Cerebellar cortex (tissue), 1 donor: ENCODE results near the gene SPINK2.

Source experiments
- DNase-seq: peaks from one replicate; pipeline ENCODE4 v3.0.0-alpha.2; 2015; ENCODE audit warnings: low spot score

The SPINK2 gene

DNA sequence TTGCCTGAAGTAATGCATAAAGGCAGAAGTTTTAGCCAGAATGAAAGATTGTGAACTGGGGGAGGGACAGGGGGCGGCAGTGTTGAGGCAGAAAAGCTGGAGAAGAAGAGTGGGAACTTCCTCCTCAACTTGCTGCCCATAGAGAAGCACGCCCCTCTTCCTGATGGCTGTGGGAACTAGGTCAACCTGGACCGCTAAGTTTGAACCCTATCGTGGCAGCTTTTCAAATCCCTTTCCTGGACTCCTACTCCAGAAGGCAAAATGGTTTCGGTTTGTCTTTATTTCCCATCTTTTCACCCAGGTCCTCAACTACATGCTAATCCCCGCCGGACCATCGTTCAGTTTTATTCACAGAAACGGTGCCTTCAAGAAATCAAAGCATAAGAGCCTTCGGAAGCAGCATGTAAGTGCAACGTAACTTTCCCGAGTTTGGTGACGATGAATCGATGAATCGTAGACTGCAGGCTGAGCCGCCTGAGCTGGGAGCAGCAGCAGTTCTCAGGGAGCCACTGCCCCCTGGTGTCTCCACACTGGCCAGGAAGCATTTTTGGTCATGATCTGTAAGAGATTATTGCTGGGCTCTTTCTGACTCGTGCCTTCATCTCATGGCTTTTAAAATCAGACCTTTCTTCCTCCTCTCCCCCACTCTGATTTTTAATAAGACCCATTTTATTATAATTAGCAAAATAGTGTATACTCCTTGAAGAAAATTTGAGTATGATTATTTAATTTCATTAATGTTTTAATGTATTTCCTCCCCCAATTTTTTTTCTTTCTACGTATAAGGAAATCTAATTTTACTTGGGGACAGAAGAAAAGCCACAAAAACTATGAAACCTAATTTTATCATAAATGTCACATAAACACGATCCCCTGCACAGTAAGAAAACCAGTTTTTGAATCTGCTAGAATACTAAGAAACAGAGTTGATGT, 21.4 kb downstream of the SPINK2 start:
- peak; percentile 66 for DNase-seq

DNA sequence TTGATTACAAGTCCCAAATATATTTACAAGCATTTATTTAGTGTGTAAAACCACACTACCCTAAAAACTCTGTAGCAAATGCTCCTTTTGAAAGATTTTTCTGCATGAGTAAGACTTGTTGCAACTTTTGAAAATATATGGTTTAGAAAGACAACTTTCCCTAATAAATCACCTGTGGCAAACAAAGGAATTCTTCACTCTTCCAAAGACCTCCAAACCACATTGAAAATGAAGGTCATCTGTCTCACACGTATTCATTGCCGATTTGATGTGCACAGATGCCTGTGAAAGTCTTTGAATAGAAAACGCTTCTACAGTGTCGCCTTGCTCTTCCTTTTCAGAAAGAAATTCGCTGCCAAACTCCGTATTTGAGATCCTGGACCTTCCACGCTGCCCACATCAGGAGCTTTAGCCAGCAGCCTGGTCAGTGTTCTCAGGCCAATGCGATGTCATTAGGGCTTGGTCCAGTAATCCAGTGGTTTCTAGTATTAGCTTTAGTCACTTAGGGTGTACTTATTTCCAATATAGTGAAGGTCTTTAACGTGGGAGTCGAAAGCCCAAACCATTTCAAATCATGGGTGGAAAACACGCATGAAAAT, 22.2 kb downstream of the SPINK2 start:
- DNase-seq: no peak

DNA sequence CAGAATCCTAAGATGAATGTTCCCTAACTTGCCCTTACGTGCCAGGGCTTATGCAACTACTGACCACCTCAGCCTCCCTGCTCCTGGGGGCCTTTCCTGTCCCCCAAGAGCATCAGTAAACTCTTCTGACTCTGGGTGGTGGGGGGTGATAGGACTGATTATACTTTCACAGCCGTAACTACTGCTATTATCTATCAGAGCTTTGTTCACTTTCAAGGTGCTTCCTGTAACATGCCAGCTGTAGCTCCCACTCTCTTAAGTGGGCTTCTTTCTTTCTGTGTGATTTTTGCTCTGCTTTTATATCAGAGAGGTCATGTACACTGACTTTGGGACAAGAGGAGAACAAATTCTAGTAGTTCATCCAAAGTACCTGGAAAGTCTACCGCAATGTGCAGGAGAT, 25.3 kb downstream of the SPINK2 start:
- no peak for DNase-seq

DNA sequence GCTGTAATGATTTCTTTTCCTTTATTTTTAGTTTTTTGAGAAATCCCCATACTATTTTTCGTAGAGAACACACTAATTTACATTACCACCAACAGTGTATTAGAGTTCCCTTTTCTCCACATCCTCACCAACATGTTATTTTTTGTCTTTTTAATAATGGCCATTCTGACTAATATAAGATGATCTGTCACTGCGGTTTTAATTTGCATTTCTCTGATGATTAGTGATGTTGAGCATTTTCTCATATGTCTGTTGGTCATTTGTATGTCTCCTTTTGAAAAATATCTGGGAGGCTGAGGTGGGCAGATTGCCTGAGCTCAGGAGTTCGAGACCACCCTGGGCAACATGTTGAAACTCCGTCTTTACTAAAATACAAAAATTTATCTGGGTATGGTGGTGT, 30.2 kb downstream of the SPINK2 start:
- no peak for DNase-seq

DNA sequence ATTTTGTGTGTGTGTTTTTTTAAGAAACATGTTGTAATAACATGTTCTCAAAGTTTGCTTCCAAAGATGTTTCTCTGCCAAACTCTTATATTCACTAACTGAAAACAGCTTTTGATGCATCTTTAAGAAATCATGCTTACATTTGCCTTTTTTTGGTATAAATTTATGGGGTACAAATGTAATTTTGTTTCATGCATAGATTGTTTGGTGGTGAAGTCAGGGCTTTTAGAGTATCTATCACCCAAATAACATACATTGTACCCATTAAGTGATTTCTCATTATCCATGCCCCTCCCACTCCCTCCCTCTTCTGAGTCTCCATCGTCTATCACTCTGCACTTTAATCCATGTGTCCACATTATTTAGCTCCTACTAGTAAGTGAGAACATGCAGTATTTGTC, 30.8 kb downstream of the SPINK2 start:
- DNase-seq: no peak

DNA sequence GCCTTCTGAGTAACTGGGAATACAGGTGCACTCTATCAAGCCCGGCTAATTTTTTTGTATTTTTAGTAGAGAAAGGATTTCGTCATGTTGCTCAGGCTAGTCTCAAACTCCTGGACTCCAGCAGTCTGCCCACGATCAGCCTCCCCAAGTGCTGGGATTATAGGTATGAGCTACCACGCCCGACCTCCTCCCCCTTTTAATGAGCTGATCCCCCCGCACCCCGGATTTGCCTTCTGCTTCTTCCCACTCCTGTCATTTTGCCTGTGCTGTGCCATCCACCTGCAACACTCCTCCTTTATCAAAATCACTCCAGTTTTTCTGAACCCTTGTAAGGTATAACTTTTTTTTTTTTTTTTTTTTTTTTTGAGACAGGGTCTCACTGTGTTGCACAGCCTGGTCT, 33.4 kb downstream of the SPINK2 start:
- no peak for DNase-seq

DNA sequence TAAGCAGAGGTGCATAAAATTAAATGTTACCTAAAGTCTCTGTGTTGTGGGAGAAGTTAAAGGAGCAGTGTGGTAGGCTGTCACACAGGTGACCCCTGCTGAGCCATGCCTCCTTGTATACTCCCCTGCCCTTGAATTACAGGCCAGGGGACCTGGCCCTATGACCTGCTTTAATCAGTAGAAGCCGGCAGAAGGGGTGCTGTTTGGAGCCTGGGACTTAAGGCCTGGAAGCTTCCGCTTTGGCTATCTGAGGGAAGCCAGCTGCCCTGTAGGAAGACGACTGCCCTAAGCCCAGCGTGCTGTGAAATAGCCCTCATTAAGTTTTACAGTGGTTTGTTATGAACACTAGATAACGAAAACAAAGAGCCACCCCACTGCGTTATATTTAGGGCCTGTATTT, 34.1 kb downstream of the SPINK2 start:
- DNase-seq: no peak

DNA sequence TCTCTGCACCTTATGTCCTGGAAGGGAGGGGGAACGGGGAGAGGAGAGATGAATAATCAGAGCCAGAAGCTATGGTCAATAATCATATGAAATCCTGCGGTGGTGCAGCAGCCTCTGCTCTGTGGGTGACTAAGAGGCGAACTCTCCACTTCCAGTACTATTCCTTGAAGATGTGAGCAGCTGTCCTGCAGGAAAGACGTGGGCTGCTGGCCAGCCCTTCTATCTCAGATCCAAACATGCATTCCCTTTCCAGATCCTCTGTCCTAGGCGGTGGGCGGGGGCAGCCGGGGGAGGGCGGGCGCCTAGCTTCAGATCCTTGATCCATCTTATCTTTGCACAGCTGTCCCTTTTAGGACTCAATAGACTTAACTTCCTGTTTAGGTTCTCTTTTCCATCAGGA, 34.5 kb downstream of the SPINK2 start:
- no peak for DNase-seq

DNA sequence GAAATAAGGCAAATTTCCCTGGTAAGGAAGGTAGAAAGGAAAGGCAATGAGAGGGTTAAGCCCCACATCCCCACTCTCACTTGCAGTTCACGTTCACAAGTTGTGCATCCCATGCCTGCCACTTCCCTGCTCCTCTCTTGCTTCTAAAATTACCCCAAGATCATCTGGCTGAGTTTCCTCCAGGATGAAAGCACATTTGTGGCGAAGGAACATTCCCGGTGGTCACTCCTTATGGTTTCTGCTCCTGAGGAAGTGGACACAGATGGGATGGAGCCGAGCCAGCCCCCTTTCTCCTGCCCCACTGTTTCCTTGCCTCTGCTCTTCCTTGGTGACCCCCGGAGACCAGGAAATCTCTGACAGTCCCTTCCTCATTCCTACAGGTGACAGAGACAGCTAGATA, 37.5 kb downstream of the SPINK2 start:
- DNase-seq: no peak

DNA sequence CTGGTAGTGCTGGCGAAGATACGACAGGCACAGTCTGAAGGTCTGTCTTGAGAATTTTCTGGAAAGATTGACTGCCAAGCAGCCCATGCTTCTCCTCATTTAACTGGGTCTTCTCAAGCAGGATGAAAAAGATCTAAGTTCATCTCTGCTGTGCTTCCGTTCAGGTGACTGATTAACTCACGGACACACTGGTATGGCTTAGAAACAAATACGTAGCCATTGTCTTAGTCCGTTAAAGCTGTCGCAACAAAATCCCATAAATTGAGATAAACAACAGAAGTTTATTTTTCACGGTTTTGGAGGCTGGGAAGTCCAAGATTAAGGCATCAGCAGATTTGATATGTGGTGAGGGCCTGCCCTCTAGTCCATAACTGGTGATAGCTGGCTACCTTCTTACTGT, 39.5 kb downstream of the SPINK2 start:
- DNase-seq: no peak

DNA sequence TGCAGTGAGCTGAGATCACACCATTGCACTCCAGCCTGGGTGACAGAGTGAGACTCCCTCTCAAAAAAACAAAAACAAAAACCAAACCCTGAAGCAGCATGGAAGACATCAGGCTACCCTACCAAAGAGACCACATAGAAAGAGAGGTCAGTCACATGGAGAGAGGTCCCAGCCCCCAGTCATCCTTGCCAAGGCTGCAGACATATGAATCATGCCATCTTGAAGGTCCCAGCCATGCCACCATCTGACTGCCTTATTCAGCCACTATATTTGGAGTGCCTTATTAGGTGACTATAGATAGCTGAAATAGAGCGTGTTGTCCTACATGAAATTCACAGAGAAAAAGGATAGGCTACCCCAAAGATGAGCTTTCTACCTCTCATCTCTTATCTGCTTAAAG, 48.2 kb downstream of the SPINK2 start:
- DNase-seq: no peak

DNA sequence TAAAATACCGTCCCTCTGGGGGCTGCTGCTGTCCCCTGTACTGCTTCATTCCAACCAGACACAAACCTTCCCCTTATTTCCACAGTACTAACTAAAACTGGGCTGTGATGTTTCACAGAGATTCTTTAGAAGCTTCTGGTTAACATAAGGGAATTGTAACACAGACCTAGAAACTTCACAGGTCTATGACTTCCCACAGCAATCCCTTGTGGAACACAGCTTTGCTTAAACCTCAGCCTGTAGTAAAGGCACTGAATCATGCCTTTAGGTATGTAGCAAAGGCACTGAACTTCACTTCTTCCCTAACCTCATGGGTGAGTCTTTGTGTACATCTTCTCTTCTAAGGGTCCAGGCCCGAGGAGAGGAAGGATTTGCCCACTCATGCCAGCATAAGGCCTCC, 49.4 kb downstream of the SPINK2 start:
- no peak for DNase-seq

DNA sequence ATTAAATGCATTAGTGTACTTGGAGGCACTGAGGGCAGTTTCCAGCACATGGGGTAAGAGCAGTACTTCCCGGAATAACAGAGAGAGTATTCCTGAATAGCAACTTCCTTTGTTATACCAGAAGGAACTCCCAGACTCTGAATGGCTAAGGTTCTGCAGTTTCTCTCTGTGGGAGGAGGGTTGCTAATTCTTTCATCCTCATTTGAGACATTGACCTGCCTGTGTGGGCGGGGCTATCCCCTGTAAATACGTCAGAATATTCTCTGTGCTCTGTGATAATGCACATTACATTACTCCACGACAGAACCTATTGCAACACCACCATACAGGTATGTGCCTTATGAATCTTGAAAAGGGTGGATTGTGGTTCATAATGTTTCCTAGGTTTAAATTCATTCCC, 52.7 kb downstream of the SPINK2 start:
- DNase-seq: no peak

DNA sequence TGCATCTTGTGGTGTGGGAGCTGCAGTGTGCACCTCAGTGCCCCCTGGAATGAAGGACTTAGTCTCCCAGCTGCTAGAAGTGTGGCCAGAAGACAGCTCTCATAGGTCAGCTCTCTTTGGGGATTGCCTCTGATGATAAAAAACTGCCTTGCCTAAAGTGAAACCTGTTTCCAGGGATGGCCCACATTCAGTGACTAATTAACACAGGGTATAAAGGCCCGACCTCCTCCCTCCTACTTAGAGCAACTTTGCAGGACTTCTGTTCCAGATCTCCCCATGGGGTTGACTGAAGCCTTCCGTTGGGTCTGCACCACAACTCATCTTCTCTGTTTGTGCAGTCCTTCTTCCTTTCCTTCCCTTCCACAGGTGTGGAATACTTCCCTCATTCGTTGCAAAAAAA, 53.2 kb downstream of the SPINK2 start:
- no peak for DNase-seq

DNA sequence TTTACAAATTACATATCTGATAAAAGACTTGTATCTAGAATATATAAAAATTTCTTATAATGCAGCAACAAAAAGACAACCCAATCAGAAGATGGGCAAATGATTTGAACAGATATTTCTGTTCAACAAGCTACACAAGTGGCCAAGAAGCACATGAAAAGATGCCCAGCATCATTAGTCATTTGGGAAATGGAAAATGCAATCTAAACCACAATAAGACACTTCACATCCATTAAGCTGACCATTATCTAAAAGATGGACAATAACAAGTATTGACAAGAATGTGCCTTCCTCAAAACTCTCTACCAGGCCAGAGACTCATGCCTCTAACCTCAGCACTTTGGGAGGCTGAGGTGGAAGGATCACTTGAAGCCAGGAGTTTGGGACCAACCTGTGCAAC, 53.9 kb downstream of the SPINK2 start:
- DNase-seq: no peak

DNA sequence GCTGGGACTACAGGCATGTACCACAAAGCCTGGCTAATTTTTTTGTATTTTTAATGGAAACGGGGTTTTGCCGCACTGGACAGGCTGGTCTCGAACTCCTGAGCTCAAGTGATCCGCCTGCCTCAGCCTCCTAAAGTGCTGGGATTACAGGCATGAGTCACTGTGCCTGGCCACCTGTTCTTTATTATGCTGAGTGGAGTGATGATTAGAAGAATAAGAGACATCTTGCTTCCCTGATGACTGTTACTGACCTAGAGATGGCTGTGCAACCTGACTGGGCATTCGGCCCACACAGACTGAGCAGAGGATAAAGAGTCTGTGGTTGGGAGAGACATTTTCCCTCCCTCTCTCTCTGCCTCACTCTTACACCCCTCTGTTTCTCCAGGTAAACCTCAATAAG, 56.7 kb downstream of the SPINK2 start:
- DNase-seq: no peak

DNA sequence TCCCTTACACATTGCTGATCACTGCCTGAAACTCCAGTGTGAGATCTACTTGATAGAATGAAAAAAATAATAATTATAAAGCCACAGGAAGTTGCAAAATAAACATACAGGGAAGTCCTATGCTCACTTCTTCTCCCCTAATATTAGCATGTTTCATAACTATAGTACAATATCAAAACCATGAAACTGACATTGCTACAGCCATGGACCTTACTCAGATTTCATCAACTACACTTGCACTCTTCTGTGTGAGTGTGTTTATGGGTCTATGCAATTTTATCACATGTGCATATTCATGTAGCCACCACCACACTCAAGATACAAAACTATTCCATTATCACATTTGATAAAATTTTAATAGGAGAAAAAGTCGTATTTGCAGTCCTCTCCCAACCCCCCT, 57.3 kb downstream of the SPINK2 start:
- no peak for DNase-seq

DNA sequence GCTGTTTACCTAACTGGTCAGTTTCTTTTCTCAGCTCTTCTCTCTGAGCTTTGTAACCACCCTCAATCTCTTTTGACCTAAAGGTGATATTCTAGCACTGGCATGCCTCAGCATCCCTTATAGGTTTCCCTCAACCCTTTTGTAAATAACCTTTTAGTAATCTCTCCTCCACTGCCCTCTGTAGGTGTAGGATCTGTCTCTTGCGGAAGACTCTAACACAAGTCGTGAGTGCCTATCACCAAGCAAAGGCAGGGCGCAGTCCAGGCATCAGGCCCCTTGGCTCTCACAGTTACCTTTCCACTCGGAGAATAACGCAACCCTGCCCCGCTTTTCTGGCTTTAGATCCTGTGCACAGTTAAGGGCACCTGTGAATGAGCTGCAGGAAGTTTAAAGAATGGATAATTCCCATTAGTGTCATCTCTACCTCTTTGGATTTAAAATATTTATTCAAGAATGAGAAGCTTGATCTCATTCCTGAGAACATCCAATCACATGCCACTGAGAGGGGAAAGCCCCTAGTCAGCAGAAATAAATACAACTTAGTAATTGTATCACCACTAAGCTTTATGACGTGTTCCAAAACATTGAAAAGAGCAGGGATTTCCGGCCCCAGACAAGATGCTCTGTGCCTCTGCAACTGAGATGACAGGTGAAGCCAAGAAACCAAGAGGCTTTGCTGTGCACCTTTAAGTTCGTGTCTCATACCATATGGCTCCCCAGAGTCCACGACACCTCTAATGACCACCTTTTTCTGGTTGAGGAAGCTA, 58.8 kb downstream of the SPINK2 start:
- DNase-seq: no peak

DNA sequence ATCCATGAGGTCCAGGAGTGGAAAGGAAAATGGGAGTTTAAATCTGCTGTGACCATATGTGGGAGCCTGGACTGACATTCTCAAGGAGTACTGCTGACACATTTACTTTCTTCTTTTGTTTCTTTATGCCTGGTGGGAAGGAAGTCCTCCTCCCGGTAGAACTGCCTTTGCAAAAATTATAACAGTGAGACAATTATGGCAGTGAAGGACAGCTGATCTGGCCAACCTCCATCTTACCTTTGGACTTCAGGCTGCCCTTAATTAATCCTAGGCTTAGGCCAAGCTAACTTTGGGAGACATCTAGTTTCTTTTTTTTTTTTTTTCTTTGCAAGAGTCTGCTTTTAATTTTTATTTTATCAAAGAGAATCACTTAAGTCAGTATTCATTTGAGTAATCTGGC, 61.3 kb downstream of the SPINK2 start:
- DNase-seq: no peak
